Cerebellar nuclear complex (tissue), 1 donor: ENCODE data around the gene RAB6A.

ENCODE experiments used
- DNase-seq, 2 experiments: peaks; one replicate each; lab custom pipeline; 2025; lab: John Stamatoyannopoulos, UW

The RAB6A gene

DNA sequence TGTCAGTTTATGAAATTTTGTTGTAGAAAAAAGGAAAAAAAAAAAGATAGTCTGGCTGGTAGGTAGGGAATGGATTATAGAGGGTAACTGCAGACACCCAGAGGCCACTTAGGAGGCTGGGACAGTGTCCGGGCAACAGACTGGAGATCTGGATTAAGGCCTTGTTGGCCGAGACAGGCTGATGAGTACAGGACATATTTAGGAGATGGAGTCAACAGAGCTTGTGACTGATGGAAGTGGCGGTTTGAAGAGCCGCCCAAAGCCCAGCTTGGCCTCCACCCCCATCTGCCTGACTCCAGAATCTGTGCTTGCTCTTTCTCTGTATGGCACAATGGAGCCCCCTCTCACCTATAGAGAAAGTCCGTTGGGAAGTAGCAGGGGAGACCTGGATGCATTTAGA lies 106.9 kb downstream of the RAB6A start:
- DNase-seq: no peak

DNA sequence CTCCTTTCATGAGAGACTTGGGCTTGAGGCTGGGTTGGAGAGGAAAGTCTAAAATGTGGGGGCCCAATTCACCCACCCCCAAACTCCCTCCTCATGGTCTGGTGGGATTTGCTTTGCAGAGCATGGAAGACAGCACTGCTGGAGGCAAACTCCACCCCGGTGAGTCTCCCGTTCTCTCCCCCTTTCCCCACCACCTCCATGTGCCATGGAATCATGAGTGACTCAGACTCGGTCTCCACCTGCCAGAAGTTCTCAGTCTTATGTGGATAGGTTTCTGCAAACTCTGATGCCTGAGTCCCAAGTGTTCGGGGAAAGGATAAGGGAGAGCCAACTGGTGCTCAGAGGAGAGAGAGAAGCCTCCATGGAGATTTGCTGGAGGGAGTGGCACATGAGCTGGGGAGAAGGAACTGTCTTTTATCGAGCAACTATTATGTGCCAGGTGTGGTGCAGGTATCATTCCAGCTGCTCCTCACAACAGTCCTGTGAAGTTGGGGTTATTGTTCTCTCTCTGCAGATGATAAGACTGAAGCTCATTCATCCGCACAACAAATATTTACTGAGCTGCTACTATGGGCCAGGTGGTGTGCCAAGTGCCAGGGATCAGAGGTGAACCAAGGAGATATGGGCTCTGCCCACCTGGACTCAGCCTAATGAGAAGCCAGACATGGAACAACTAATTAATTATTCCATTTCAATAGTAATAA lies 107.9 kb downstream of the RAB6A start:
- DNase-seq: no peak

- DNase-seq: no peak
Observed at GRCh38 chr11:73652046-73652730, 108.7 kb downstream of the RAB6A start.

GRCh38 chr11:73651661-73652045 lies 109.2 kb downstream of the RAB6A start:
- DNase-seq: no peak

DNA sequence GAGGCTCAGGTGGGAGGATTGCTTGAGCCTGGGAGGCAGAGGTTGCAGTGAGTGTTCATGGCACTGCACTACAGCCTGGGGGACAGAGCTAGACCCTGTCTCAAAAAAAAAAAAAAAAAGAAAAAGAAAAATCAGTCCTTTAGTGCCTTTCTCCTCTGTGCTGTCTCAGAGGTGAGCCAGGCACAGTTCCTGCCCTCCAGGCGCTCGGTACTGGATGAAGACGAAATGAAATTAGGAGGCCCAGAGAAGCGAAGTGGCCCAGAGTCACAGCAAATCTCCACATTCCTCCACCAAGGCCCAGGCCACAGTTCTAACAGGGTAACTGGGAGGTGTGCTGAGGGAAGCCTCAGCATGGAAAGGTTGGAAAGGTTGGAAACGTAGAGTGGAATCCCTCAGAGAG lies 109.6 kb downstream of the RAB6A start:
- DNase-seq: no peak

DNA sequence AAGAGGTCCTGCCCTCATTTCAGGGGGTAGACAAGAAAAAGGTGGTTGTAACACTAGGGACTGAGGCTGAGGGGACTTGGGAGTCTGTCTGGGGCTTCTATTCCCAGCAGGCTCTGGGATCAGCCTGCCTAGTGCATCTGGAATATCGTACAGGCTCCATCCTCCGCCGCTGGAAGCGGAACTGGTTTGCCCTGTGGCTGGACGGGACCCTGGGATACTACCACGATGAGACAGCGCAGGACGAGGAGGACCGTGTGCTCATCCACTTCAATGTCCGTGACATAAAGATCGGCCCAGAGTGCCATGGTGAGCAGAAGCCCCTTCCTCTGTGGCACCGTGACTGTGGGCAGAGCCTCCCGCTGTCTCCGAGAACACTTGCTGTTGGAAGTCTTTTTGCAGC lies 110.5 kb downstream of the RAB6A start:
- no peak for DNase-seq

GRCh38 chr11:73649206-73649605 lies 111.7 kb downstream of the RAB6A start:
- DNase-seq: no peak

GRCh38 chr11:73648571-73649046 lies 112.3 kb downstream of the RAB6A start:
- DNase-seq: no peak

DNA sequence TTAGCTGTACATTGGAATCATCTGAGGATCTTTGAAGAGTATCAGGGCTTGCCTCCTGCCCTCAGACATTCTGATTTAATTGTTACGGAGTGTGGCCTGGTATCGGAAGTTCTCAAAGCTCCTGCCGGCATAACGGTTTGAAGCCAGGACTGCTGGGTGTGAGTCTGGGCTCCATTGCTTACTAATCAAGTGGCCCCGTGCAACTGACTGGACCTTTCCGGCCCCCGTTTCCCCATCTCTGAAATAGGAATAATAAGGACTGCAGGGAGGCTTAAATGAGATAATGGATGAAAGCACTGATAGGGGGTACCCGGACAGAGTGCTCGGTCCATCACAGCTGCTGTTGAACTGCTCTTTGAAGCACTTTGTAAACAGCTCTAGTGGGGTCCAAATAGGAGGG lies 112.8 kb downstream of the RAB6A start:
- DNase-seq: no peak

- peak; percentile 14 to 75 for DNase-seq
Observed at GRCh38 chr11:73647459-73648100, 113.3 kb downstream of the RAB6A start.

GRCh38 chr11:73645972-73646631 lies 114.8 kb downstream of the RAB6A start, which contains the start of gene PLEKHB1:
PLEKHB1 (plus strand) TSS chr11:73646581; CDS start chr11:73646609, 28 bp downstream.
- no peak for DNase-seq

DNA sequence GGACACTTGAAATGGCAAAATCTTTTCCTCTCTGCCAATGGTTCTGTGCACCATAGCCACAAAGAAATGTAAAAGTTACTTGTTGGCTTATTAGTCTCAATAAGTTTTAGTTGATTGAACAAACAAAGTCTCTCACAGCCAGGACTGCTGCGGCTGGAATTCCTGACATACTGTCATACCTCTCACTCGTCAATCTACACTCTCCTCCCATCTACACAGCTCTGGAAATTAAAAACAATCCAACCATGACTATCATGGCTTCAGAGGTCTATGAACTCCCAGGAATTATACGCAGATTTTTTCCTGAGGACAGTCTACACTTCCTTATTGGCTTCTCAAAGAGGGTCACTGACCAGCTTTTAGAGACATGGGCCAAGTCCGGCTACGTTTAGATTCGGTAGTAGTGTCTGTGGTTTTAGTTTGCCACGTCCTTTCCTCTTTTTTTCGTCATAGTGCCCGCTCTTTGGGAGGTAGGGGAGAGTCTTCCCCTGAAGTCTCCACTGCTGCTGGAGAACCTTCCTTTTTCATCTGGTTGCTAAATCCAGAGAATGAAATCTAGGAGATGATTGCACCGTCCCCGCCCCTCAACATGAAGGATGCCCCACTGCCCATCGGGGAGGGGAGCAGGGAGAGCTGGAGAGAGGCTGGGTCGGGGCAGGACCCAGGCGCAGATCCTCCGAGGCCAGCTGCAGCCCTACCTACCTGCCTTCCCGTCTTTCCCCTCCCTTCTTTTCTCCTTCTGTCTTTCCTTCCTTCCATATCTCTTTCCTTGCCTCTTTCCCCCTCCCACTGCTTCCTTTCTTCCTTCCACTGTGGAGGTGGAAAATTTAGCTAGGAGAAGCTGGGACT lies 115.5 kb downstream of the RAB6A start:
- no peak for DNase-seq

- DNase-seq: no peak
Observed at GRCh38 chr11:73641668-73642067, 119.2 kb downstream of the RAB6A start.

DNA sequence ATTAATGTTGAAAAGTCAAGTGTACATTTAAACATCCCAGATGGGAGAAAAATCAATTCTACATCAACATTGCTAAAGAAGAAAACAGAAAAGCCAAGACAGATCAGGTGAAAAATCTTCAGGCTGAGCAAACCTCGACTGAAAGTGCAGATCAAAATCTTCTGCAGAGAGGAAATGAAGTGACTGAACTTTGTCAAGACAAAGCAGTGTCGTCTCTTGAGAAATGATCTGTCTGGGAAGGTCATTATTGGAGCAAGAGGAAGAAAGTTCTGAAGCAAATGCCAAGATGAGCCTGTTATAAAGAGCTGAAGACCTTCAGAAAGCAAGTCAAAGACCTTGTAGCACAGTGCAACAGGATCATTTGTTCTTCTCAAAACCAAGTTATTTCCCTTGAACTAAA lies 120.3 kb downstream of the RAB6A start:
- no peak for DNase-seq

GRCh38 chr11:73637012-73637411 lies 123.9 kb downstream of the RAB6A start:
- no peak for DNase-seq

- DNase-seq: no peak
Observed at GRCh38 chr11:73636249-73636648, 124.6 kb downstream of the RAB6A start.

DNA sequence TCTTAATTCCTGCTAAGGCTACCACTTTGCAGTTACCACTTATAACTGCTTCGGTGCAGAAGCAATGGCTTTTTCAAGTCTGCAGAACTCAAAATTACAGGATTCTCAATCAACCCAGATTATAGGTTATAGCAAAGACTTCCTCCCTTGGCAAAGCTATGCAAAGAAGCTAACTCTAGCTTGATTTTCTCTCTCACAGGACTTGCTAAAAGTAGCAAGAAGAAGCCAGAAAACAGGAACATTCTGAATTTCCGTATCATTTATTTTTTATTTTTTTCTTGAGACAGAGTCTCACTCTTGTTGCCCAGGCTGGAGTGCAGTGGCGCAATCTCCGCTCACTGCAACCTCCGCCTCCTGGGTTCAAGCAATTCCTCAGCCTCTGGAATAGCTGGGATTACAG lies 125.2 kb downstream of the RAB6A start:
- no peak for DNase-seq

GRCh38 chr11:73633999-73634398 lies 126.9 kb downstream of the RAB6A start:
- DNase-seq: no peak

GRCh38 chr11:73632996-73633395 lies 127.9 kb downstream of the RAB6A start:
- DNase-seq: no peak

DNA sequence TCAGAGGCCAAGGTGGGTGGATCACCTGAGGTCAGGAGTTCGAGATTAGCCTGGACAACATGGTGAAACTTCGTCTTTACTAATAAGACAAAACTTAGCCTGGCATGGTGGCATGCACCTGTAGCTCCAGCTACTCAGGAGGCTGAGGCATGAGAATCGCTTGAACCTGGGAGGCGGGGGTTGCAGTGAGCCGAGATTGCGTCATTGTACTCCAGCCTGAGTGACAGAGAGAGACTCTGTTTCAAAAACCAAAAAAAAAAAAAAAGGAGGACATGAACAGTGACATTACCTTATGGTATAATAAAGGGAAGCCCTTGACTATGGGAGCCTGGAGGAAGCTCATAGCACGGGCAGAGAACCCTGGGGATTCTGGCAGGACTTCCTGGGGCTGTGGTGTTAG lies 131.0 kb downstream of the RAB6A start:
- DNase-seq: no peak

- peak in 1 of 2 experiments; percentile 82 for DNase-seq
Observed at GRCh38 chr11:73625696-73626318, 135.1 kb downstream of the RAB6A start.
